ENCODE measurements around the gene DUSP12. TPM values are rescaled to one million over a fixed set of nuclear protein-coding genes. Genes with fewer than 3 reads are reported as not detected.

The DUSP12 gene
- total and polyA plus RNA-seq, 9 of the 15 experiments (the other 6 are each of a cell fraction or from before 2014, with no cell fraction given), result 10.4 to 81.4 (median 43.6) TPM

GRCh38 chr1:161763522-161764098 is 14.0 kb downstream of the DUSP12 start (continued):
- TF ChIP-seq, protein P1, sequence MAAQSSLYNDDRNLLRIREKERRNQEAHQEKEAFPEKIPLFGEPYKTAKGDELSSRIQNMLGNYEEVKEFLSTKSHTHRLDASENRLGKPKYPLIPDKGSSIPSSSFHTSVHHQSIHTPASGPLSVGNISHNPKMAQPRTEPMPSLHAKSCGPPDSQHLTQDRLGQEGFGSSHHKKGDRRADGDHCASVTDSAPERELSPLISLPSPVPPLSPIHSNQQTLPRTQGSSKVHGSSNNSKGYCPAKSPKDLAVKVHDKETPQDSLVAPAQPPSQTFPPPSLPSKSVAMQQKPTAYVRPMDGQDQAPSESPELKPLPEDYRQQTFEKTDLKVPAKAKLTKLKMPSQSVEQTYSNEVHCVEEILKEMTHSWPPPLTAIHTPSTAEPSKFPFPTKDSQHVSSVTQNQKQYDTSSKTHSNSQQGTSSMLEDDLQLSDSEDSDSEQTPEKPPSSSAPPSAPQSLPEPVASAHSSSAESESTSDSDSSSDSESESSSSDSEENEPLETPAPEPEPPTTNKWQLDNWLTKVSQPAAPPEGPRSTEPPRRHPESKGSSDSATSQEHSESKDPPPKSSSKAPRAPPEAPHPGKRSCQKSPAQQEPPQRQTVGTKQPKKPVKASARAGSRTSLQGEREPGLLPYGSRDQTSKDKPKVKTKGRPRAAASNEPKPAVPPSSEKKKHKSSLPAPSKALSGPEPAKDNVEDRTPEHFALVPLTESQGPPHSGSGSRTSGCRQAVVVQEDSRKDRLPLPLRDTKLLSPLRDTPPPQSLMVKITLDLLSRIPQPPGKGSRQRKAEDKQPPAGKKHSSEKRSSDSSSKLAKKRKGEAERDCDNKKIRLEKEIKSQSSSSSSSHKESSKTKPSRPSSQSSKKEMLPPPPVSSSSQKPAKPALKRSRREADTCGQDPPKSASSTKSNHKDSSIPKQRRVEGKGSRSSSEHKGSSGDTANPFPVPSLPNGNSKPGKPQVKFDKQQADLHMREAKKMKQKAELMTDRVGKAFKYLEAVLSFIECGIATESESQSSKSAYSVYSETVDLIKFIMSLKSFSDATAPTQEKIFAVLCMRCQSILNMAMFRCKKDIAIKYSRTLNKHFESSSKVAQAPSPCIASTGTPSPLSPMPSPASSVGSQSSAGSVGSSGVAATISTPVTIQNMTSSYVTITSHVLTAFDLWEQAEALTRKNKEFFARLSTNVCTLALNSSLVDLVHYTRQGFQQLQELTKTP (IDR thresholded peaks at IDR 0.05; ENCODE audit: low read depth in 1 of 2, partially characterized antibody in 2 of 2), result no peak

DNA sequence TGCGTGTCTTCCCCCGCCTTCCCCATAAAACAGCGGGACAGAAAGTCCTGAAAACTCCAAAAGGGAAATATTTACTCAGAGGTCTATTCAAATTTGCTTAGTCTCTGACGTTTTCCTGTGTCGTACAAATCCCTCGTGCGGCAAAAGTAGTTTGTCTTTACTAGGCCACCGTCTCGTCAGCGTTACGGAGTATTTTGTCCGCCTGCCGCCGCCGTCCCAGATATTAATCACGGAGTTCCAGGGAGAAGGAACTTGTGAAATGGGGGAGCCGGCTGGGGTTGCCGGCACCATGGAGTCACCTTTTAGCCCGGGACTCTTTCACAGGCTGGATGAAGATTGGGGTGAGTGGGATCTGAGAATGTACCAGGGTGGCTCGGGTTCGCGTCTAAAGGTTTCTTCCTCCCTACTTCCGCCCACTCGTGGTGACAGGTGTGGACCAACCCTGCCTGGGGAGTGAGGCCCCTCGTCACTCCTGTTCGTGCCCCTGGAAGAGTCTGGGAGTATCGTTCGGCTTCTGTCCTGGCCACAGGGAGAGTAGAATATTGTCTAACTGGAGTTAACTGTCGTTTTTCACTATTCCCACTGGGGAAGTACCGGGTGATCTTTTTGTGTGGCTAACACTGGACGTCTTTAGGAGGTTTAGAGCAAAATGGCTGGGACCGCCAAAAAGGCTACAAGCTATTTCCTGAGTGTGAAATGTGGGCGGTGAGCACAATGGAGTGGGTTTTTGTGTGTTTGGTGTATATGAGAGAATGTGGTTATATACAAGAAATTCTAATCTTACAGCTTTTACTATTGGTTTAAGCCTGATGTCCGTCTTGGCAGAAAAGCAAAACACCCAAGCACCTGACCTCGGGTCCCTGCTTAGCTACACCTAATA is 16.8 kb downstream of the DUSP12 start, which contains the start of gene ATF6:
Gene ATF6, plus strand, starts transcription at position 219 of the 880 bp plus-strand sequence. Its CDS starts 41 bp downstream, at position 260.
- Histone ChIP-seq H3K4me3 (peak within 1 kb of the TSS; percentile 73), H3K9ac (ENCODE audit: insufficient read depth in 1 of 2, low read depth in 2 of 2, low read length in 2 of 2) (peak within 1 kb of the TSS; percentile 91 to 92), H4K20me1 (replicated peaks; ENCODE audit: control insufficient read depth, insufficient read depth, low read length) (no peaks in the 10 kb centered on the region), H3K9me1 (ENCODE audit: control insufficient read depth, insufficient read depth, low read length) (no peaks in the 10 kb centered on the region), H3K36me3 (ENCODE audit: control insufficient read depth, insufficient read depth, low read length) (peaks cover 8% of the 10 kb centered on the region), H3K4me1 (replicated peaks in 1 of 2; ENCODE audit: control insufficient read depth in 2 of 2, insufficient read depth in 2 of 2, low read length in 2 of 2) (peaks cover 8 to 15% of the 10 kb centered on the region in 2 experiments; a peak in 4 of 5 replicates), H3K79me2 (ENCODE audit: control insufficient read depth, insufficient read depth, low read length) (peaks cover 59% of the 10 kb centered on the region), H3K9me3 (replicated peaks; ENCODE audit: control insufficient read depth, insufficient read depth, low read depth, low read length) (no peaks in the 10 kb centered on the region), H3K27ac (ENCODE audit: extremely low read depth, low read depth, low read length) (peak within 1 kb of the TSS; percentile 89), H3K4me2 (ENCODE audit: insufficient read depth, low read length) (peak within 1 kb of the TSS; percentile 97), H3K27me3 (ENCODE audit: control insufficient read depth in 2 of 2, insufficient read depth in 2 of 2, low read length in 2 of 2) (no peaks in the 10 kb centered on the region), H2AFZ (ENCODE audit: low read depth, low read length) (peak within 1 kb of the TSS; percentile 94)
- peak; percentile 84 for FAIRE-seq
- ChIA-PET CTCF (ENCODE audit: low intra/inter-chr PET ratio) (no interaction called here), POLR2A (interaction anchor here (0.6 to 2.3 kb wide), 9 partner anchors 10 to 813 kb away, joined by 3 to 10 read pairs (median 5); partner anchors contain the start of gene DUSP12)
- DNase-seq (ENCODE audit: extremely low read depth in 1 of 4, low spot score in 3 of 4), result peak; percentile 73 to 93 (median 78)
- intact Hi-C loops (cut with micrococcal nuclease) (loop anchor here (10.0 kb wide), 1 partner anchor 268 kb away; no protein-coding TSS in a partner anchor), in situ Hi-C loops (cut with MboI) (no loop called here)
- peak; percentile 79 for ATAC-seq
- BruUV-seq (replicated peaks), result TSS peak; percentile 62
- under 1% methylated on average over 35 of the region's 35 CpGs for WGBS (ENCODE audit: insufficient coverage, low coverage, missing lambda C conversion rate)
- TF ChIP-seq E2F3 (CRISPR knock-in tag; IDR thresholded peaks at IDR 0.05) (no peak), ZNF174 (CRISPR knock-in tag; IDR thresholded peaks at IDR 0.05) (no peak), CBFA2T2 (conservative IDR thresholded peaks at IDR 0.05) (no peak), CBX8 (IDR thresholded peaks at IDR 0.05; ENCODE audit: borderline replicate concordance, extremely low read depth, low read depth, low read length, poor library complexity, severe bottlenecking) (no peak)
- TF ChIP-seq, protein P2, sequence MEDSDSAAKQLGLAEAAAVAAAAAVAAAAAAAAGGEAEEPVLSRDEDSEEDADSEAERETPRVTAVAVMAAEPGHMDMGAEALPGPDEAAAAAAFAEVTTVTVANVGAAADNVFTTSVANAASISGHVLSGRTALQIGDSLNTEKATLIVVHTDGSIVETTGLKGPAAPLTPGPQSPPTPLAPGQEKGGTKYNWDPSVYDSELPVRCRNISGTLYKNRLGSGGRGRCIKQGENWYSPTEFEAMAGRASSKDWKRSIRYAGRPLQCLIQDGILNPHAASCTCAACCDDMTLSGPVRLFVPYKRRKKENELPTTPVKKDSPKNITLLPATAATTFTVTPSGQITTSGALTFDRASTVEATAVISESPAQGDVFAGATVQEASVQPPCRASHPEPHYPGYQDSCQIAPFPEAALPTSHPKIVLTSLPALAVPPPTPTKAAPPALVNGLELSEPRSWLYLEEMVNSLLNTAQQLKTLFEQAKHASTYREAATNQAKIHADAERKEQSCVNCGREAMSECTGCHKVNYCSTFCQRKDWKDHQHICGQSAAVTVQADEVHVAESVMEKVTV (CRISPR knock-in tag; IDR thresholded peaks at IDR 0.05), result no peak
- TF ChIP-seq, protein P3, sequence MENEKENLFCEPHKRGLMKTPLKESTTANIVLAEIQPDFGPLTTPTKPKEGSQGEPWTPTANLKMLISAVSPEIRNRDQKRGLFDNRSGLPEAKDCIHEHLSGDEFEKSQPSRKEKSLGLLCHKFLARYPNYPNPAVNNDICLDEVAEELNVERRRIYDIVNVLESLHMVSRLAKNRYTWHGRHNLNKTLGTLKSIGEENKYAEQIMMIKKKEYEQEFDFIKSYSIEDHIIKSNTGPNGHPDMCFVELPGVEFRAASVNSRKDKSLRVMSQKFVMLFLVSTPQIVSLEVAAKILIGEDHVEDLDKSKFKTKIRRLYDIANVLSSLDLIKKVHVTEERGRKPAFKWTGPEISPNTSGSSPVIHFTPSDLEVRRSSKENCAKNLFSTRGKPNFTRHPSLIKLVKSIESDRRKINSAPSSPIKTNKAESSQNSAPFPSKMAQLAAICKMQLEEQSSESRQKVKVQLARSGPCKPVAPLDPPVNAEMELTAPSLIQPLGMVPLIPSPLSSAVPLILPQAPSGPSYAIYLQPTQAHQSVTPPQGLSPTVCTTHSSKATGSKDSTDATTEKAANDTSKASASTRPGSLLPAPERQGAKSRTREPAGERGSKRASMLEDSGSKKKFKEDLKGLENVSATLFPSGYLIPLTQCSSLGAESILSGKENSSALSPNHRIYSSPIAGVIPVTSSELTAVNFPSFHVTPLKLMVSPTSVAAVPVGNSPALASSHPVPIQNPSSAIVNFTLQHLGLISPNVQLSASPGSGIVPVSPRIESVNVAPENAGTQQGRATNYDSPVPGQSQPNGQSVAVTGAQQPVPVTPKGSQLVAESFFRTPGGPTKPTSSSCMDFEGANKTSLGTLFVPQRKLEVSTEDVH (IDR thresholded peaks at IDR 0.05; ENCODE audit: low read depth, partially characterized antibody), result peak; percentile 67
